Measurements from ENCODE around the gene CCL21.
A peak's percentile ranks its signal among the peaks of the same experiment; 100 is the strongest.

The CCL21 gene

DNA sequence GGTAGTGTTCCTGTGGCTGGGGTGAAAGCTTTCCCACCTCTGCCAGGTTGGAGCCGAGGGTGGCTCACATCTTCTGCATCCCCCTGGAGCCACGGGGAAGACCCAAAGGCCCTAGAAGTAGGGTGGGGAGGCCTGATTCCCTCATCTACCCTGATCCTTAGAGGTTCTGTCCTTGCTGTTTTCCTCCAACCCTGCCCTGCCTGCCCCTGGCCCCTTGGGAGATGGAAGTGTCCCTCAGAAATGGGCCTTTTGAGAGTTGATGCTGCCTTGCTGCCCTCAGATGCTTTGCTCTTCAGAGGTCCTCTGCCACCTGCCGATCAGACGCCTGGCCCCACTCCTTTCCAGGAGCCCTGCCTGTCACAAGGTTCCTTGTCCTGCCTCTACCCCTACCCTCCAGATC, 25.1 kb downstream of the CCL21 start:
- TF ChIP-seq, protein P1, sequence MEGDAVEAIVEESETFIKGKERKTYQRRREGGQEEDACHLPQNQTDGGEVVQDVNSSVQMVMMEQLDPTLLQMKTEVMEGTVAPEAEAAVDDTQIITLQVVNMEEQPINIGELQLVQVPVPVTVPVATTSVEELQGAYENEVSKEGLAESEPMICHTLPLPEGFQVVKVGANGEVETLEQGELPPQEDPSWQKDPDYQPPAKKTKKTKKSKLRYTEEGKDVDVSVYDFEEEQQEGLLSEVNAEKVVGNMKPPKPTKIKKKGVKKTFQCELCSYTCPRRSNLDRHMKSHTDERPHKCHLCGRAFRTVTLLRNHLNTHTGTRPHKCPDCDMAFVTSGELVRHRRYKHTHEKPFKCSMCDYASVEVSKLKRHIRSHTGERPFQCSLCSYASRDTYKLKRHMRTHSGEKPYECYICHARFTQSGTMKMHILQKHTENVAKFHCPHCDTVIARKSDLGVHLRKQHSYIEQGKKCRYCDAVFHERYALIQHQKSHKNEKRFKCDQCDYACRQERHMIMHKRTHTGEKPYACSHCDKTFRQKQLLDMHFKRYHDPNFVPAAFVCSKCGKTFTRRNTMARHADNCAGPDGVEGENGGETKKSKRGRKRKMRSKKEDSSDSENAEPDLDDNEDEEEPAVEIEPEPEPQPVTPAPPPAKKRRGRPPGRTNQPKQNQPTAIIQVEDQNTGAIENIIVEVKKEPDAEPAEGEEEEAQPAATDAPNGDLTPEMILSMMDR (conservative IDR thresholded peaks at IDR 0.05): no peak
- TF ChIP-seq ZFX (IDR thresholded peaks at IDR 0.05): no peak
- no peak overlapping the region for H3K27ac ChIP-seq

DNA sequence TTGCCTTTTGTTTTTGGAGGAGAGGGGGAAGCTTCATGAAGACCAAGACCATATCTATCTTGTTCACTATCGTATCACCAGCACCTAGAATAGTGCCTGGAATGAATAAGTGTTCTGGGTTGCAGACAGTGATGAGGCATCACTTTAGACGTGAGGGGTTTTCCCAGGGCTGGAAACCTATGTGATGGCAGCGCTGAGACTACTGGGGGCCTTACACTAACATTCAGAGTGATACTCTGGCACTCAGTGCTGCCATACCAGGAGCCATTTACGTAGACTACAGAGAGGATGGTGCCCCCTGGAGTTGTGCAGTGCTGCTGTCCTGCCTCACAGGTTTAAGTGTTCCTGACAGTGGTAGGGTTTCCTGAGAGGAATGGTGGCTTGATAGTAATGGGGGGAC, 25.8 kb downstream of the CCL21 start:
- no peak overlapping the region for H3K27ac ChIP-seq
- TF ChIP-seq, protein P1 (conservative IDR thresholded peaks at IDR 0.05): no peak
- no peak for TF ChIP-seq ZFX (IDR thresholded peaks at IDR 0.05)

DNA sequence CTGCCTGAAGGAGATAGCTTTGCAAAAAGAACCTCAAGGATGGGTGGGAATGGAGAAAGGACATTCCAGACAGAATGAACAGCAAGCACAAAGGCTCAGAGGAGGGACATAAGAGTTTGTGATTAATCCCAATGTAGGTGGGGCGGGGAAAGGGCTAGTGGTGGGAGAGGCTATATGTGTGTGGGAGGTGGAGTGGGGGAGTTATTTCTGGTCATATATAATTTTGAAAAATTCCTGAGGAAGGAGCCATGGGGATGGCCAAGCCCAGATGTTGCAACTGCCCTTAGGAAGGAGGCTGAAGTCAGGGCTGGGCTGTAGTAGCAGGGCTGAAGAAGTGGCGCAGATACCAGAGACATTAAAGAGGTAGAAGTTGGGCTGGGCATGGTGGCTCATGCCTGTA, 34.1 kb downstream of the CCL21 start:
- TF ChIP-seq, protein P1 (conservative IDR thresholded peaks at IDR 0.05): no peak
- no peak for TF ChIP-seq ZFX (IDR thresholded peaks at IDR 0.05)
- H3K27ac ChIP-seq: no peak overlapping the region

DNA sequence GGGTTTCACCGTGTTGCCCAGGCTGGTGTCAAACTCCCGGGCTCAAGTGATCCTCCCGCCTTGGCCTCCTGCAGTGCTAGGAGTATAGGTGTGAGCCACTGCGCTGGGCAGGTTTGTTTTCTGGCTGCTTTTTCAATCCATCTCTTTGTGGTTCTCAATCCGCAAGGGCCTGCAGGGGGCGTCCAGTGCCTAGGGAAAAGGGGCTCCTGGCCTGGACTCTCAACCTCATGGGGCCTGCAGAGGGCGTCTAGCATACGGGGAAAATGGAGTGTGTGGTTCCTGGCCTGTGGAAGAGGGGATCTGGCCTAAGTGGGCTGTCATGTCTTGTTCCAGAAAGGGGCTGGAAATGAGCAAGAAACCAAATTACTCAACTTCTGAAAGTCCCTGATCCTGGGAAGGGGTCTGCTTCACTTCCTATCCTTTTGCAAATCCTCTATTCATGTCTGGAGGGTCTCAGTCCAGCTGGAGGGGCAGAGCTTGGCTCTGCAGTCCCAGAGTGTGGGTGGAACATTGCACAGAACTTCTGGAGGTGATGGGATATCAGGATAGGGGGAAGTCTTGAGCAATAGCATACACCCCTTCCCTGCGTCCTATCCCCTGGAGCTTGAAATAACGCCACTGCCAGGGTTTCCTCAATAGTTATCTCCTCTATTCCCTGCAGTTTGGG, 34.8 kb downstream of the CCL21 start:
- H3K27ac ChIP-seq: no peak overlapping the region
- no peak for TF ChIP-seq ZFX (IDR thresholded peaks at IDR 0.05)
- TF ChIP-seq, protein P1 (conservative IDR thresholded peaks at IDR 0.05): peak; percentile 83

DNA sequence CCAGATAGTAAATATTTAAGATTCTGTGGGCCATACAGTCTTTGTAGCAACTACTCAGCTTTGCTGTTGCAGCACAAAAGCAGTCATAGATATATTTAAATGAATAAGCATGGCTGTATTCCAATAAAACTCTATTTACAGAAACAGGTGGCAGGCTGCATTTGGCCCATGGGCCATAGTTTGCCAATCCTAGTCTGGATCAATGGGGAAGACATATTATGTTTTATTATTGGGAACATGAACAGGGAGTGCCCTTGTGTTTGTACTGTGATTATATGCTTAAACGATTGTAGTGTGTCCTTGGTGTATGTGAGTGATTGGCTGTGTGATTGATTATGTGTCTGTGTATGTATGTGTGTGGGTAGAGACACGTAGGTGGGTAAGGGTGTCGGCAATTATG, 35.5 kb downstream of the CCL21 start:
- no peak overlapping the region for H3K27ac ChIP-seq
- no peak for TF ChIP-seq ZFX (IDR thresholded peaks at IDR 0.05)
- TF ChIP-seq, protein P1 (conservative IDR thresholded peaks at IDR 0.05): no peak

DNA sequence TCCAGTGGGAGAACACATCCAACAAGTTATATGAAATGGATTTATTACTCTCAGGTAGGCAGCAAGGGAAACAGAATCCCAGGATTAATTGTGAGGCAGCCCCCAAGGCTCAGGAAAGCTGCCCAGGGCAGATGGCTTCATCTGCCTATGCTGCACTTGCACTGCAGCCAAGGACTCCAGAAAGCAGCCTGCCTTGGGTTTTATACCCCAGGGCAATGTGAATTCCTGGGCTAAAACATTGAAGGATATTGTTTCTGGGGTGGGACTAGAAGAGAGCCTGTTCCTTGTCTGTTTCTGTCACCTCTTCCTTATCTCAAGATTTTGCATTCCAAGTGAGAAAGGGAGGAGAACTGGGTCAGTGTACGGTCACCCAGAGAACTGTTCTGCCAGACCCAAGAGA, 38.6 kb downstream of the CCL21 start:
- TF ChIP-seq ZFX (IDR thresholded peaks at IDR 0.05): no peak
- TF ChIP-seq, protein P1 (conservative IDR thresholded peaks at IDR 0.05): no peak
- H3K27ac ChIP-seq: no peak overlapping the region

DNA sequence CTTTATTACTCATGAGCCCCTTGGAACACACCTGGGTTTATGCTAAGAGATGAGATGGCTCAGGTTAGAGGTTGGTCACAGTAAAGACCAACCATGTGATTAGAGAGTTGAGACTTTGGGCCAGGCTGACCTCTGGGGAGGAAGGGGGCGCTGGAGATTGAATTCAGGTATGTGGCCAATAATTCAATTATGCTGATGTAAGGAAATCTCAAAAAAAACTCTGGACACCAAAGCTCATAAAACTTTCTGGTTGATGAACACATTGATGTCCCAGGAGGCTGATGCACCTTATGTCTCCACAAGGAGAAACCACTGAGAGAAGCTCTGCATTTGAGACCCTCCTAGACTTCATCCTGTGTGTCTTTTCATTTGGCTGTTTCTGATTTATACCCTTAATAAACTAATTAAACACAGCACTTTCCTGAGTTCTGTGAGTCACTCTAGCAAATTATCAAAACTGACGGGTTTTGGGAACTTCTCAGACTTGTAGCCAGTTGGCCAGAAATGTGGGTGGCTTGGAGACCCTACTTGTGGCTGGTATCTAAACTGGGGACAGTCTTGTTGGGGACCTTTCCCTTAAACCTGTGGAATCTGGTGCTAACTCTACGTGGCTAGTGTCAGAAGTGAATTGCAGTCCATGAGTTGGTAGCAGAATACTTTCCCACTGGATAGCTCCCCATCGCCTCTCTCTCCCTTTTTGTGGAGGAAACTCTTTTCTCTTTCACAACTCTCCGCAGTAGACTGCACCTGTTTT, 40.0 kb downstream of the CCL21 start:
- H3K27ac ChIP-seq: no peak overlapping the region

More for the DNA sequence above, 40.0 kb downstream of the CCL21 start:
- TF ChIP-seq, protein P1 (conservative IDR thresholded peaks at IDR 0.05): no peak
- no peak for TF ChIP-seq ZFX (IDR thresholded peaks at IDR 0.05)
